Spinal cord (tissue), 10 donors: Measurements from ENCODE around the gene SPINT3. TPM values are rescaled to one million over a fixed set of nuclear protein-coding genes. Genes with fewer than 3 reads are reported as not detected.

Experiments
- DNase-seq, 6 donors: peaks; one replicate each; pipeline versions ENCODE4 v3.0.0 to v3.0.0-alpha.2; 2013 to 2015; ENCODE audit warnings: low spot score in 6 of 6, low read depth in 4 of 6
- H3K27ac ChIP-seq: one replicate; pipeline ENCODE4 v1.5.1; 2013; ENCODE audit warnings: low read depth, low read length, control low read depth
- H3K27me3 ChIP-seq: one replicate; pipeline ENCODE4 v1.6.1; 2013; ENCODE audit warnings: low read length; ENCODE audit not compliant: control insufficient read depth, insufficient read depth
- H3K36me3 ChIP-seq: one replicate; pipeline ENCODE4 v1.6.1; 2013; ENCODE audit warnings: low read length; ENCODE audit not compliant: control insufficient read depth, insufficient read depth
- H3K4me1 ChIP-seq: one replicate; pipeline ENCODE4 v1.6.1; 2013; ENCODE audit warnings: low read length; ENCODE audit not compliant: control insufficient read depth, insufficient read depth
- H3K4me3 ChIP-seq: one replicate; pipeline ENCODE4 v1.5.1; 2013; ENCODE audit warnings: low read depth, low read length, control low read depth
- H3K9me3 ChIP-seq: one replicate; pipeline ENCODE4 v1.6.1; 2013; ENCODE audit warnings: low read length; ENCODE audit not compliant: control insufficient read depth, insufficient read depth
- WGBS: methylation state at CpG from one replicate; pipeline ENCODE4 v1.1.5; 2013; ENCODE audit warnings: missing lambda C conversion rate; ENCODE audit not compliant: insufficient coverage; 5-methylcytosine and 5-hydroxymethylcytosine counted together
- polyA plus RNA-seq, 2 donors: library from polyadenylated mRNA; unstranded; fragments of 120-200 nt; gene quantifications; one replicate each; pipeline ENCODE4 v1.2.1, GENCODE V29; 2013; ENCODE audit not compliant: insufficient read length in 2 of 2
- small RNA-seq: library from RNA; depleted of rRNA; stranded (forward); fragments of <200 nt; gene quantifications from one replicate; pipeline ENCODE3, GENCODE V24; 2014; ENCODE audit warnings: low replicate concordance
- total RNA-seq, 2 donors: library from RNA; depleted of rRNA in 1 of 2; stranded (reverse); fragments of 120-200 nt in 1 of 2; fragments of >200 nt in 1 of 2; gene quantifications; one replicate each; pipeline versions ENCODE4 v1.2.3 to v1.2.4, GENCODE V29; 2013 to 2014
- donor health status: healthy.

The SPINT3 gene
- total and polyA plus RNA-seq, 4 donors = not detected

- Histone ChIP-seq H3K36me3 (no peaks in the 10 kb centered on the region), H3K4me1 (peaks cover 25% of the 10 kb centered on the region), H3K27me3 (peaks cover 9% of the 10 kb centered on the region), H3K9me3 (no peaks in the 10 kb centered on the region), H3K27ac (no peak overlapping the region), H3K4me3 (no peak overlapping the region)
- no peak for DNase-seq
- 100% methylated on average over 1 of the region's 6 CpGs for WGBS
These were observed 48.2 kb downstream of the SPINT3 start for GRCh38 chr20:45467172-45467571.

GRCh38 chr20:45465491-45466266 is 49.7 kb downstream of the SPINT3 start:
- Histone ChIP-seq H3K4me3 (no peak overlapping the region), H3K27ac (no peak overlapping the region), H3K4me1 (peaks cover 15% of the 10 kb centered on the region), H3K36me3 (no peaks in the 10 kb centered on the region), H3K27me3 (peaks cover 6% of the 10 kb centered on the region), H3K9me3 (no peaks in the 10 kb centered on the region)
- no CpG with 5 or more reads among the region's 1 CpG for WGBS
- no peak for DNase-seq

GRCh38 chr20:45463709-45464108 is 51.7 kb downstream of the SPINT3 start:
- Histone ChIP-seq H3K27me3 (no peaks in the 10 kb centered on the region), H3K36me3 (no peaks in the 10 kb centered on the region), H3K4me1 (no peaks in the 10 kb centered on the region), H3K4me3 (no peak overlapping the region), H3K27ac (no peak overlapping the region), H3K9me3 (no peaks in the 10 kb centered on the region)
- no CpG with 5 or more reads among the region's 4 CpGs for WGBS
- no peak for DNase-seq

GRCh38 chr20:45462711-45463509 is 52.5 kb downstream of the SPINT3 start:
- no peaks in the 10 kb centered on the region for H3K27me3 ChIP-seq
- no peaks in the 10 kb centered on the region for H3K36me3 ChIP-seq
- H3K9me3 ChIP-seq = no peaks in the 10 kb centered on the region
- no peaks in the 10 kb centered on the region for H3K4me1 ChIP-seq
- DNase-seq = no peak
- 83% methylated on average over 4 of the region's 6 CpGs for WGBS
- H3K4me3 ChIP-seq = no peak overlapping the region
- no peak overlapping the region for H3K27ac ChIP-seq

Small RNAs within 50 kb of the gene (small RNA-seq; reads per million reads assigned to genes)
- gene AL031663.1 = not detected
- not detected for gene HSPD1P21
- not detected for gene RNA5SP485

Other genes with a start within 250 kb of the SPINT3 start
- gene RBPJL, start 208.8 kb downstream of the SPINT3 start, total RNA-seq = under 1 TPM; 0.11 to 0.20 TPM
- under 1 TPM; 0.53 to 0.59 TPM for gene RBPJL, start 208.8 kb downstream of the SPINT3 start, polyA plus RNA-seq
- gene MATN4, start 207.3 kb downstream of the SPINT3 start, total RNA-seq = 10 to 100 TPM; 13.0 to 21.2 TPM
- 1 to 10 TPM; 3.6 to 9.9 TPM for gene MATN4, start 207.3 kb downstream of the SPINT3 start, polyA plus RNA-seq
- gene SDC4, start 167.2 kb downstream of the SPINT3 start, total RNA-seq = 10 to 100 TPM; 12.8 to 25.5 TPM
- 10 to 100 TPM in 1 of 2 donors, 1 to 10 TPM in 1; 5.6 to 10.6 TPM for gene SDC4, start 167.2 kb downstream of the SPINT3 start, polyA plus RNA-seq
- gene SYS1, start 152.5 kb downstream of the SPINT3 start, total RNA-seq = 10 to 100 TPM; 19.1 to 25.1 TPM
- 10 to 100 TPM; 30.1 to 32.8 TPM for gene SYS1, start 152.5 kb downstream of the SPINT3 start, polyA plus RNA-seq
- gene TP53TG5, start 137.3 kb downstream of the SPINT3 start, total RNA-seq = under 1 TPM; 0.39 to 0.69 TPM
- 1 to 10 TPM; 1.7 to 3.9 TPM for gene TP53TG5, start 137.3 kb downstream of the SPINT3 start, polyA plus RNA-seq
- gene DBNDD2, start 107.3 kb downstream of the SPINT3 start, total RNA-seq = 10 to 100 TPM; 22.7 to 31.5 TPM
- 10 to 100 TPM; 68.7 to 69.3 TPM for gene DBNDD2, start 107.3 kb downstream of the SPINT3 start, polyA plus RNA-seq
- 10 to 100 TPM; 22.1 to 87.6 TPM for gene PIGT, start 99.5 kb downstream of the SPINT3 start, total RNA-seq
- gene PIGT, start 99.5 kb downstream of the SPINT3 start, polyA plus RNA-seq = 10 to 100 TPM; 75.4 to 98.4 TPM
- gene WFDC2, start 45.9 kb downstream of the SPINT3 start, total RNA-seq = 1 to 10 TPM; 7.0 to 8.1 TPM
- 10 to 100 TPM; 64.9 to 70.0 TPM for gene WFDC2, start 45.9 kb downstream of the SPINT3 start, polyA plus RNA-seq
- gene WFDC6, start 23.9 kb upstream of the SPINT3 start, total RNA-seq = not detected
- gene WFDC6, start 23.9 kb upstream of the SPINT3 start, polyA plus RNA-seq = not detected
- under 1 TPM; 0.10 to 0.17 TPM for gene EPPIN, start 31.8 kb upstream of the SPINT3 start, total RNA-seq
- under 1 TPM; 0.36 to 0.41 TPM for gene EPPIN, start 31.8 kb upstream of the SPINT3 start, polyA plus RNA-seq
- gene WFDC8, start 63.7 kb upstream of the SPINT3 start, total RNA-seq = not detected
- gene WFDC8, start 63.7 kb upstream of the SPINT3 start, polyA plus RNA-seq = under 1 TPM in 1 of 2 donors, not detected in 1; 0.30 TPM
- gene WFDC10A, start 114.1 kb upstream of the SPINT3 start, total RNA-seq = not detected
- not detected for gene WFDC10A, start 114.1 kb upstream of the SPINT3 start, polyA plus RNA-seq
- gene WFDC9, start 115.7 kb upstream of the SPINT3 start, total RNA-seq = not detected
- gene WFDC9, start 115.7 kb upstream of the SPINT3 start, polyA plus RNA-seq = not detected
- gene WFDC11, start 154.6 kb upstream of the SPINT3 start, total RNA-seq = not detected
- not detected for gene WFDC11, start 154.6 kb upstream of the SPINT3 start, polyA plus RNA-seq
- gene WFDC13, start 186.4 kb upstream of the SPINT3 start, total RNA-seq = not detected
- not detected for gene WFDC13, start 186.4 kb upstream of the SPINT3 start, polyA plus RNA-seq
- gene WFDC10B, start 189.4 kb upstream of the SPINT3 start, total RNA-seq = not detected
- not detected for gene WFDC10B, start 189.4 kb upstream of the SPINT3 start, polyA plus RNA-seq
- not detected for gene SPINT4, start 206.7 kb upstream of the SPINT3 start, total RNA-seq
- not detected for gene SPINT4, start 206.7 kb upstream of the SPINT3 start, polyA plus RNA-seq